HG02642 (cell line): ENCODE results near the gene DOK5.

Source experiments
- ATAC-seq: cut with Tn5 transposase; IDR thresholded peaks from one replicate; pipeline ENCODE4 v1.9.1; 2021; ENCODE audit warnings: mild to moderate bottlenecking; ENCODE audit not compliant: unreplicated experiment, poor library complexity

DOK5 gene

DNA sequence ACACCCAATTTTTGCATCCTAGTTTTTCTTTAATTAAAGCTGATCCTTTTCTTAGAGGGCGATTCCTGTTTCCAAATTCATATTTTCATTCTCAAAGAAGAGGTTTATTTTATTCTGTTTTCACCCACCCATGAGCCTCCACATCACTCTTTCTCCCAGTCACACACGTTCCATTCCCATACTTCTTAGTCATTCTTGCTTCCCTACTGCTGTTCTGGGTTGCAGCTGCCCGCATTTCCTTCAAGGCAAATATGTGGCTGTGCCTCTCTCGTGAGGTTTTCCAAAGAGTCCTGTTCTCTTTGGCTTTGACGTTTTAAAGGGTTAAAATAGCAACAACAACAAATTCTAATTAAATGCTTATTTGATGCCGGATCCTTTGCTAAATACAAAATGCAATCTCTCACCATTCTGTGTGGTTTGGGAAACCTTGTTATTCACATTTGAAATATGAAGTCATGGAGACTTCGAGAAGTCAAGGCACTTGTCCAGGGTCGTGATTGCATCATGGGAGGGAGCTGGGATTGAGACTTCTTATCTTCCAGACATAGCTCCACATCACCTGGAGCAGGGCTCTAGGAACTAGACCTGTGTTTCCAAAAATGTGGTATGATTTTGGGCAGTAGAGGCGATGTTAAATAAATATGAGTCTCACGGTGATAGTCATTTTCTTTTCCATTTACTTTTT lies 126.6 kb downstream of the DOK5 start:
- ATAC-seq = no peak

DNA sequence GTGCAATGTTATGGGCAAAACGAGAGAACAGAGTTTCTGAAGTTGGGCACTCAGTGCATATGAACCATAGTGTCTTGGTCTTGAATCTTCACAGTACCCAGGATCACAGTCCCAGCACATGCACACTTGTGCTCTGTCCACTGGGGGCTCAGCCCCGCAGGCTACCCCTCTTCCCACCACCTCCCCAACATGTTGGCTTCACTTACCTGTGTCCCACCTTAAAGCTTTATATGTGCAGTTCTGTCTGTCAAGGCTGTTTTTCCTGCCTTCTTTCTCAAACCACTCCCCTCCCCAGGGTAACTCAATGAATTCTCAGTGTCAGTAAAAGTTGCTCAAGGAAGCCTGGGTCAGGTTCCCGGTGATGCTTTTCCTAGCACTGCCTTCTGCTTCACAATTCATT lies 129.9 kb downstream of the DOK5 start:
- ATAC-seq = no peak

DNA sequence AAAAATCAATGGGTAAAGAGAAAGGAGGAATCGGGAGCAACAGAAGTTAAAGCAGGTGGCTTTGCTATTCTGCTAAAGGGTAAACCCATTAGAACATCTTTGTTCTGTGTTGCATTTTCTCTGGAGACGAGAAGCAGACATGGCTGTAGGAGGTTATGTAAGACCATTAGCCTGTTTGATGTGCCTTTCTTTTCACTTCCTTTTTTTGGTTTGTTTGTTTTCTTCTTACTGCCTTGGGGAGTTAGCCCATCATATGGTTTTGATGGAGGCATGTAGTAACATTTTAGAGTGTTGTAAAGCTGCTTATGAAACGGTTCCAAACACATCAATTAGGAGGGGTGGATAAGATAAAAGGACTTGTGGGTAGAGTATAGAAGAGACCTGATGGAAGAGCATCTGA lies 131.0 kb downstream of the DOK5 start:
- ATAC-seq = peak; percentile 53

DNA sequence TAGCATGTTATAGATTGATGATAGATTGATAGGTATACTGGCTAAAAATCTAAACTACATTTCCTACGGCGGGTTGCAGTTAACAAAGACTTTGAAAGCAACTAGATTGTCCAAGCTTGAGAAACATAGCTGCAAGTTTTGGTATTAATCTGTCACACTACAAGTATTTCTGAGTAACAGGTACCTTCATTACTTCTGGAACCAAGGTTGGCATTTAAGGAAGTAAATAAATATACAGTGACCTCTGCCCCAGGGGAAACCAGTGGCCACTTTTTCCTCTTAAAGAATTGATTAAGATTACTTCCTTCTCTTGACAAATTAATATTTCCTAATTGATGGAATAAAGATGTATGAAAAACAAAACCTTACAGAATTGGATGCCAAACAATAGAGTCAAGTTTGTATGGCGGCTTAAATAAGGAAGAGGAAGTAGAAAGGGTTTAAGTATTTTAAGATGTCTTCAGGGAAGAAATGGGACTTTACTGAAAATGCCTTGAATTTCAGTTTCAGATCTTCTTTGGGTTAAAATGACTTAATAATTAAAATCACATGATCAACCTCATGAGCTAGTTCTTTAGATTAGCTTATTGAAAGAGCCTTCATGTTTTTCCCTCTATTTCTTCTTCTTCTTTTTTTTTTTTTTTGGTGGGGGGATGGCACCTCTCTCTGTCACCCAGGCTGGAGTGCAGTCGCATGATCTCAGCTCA lies 132.8 kb downstream of the DOK5 start:
- ATAC-seq = no peak

DNA sequence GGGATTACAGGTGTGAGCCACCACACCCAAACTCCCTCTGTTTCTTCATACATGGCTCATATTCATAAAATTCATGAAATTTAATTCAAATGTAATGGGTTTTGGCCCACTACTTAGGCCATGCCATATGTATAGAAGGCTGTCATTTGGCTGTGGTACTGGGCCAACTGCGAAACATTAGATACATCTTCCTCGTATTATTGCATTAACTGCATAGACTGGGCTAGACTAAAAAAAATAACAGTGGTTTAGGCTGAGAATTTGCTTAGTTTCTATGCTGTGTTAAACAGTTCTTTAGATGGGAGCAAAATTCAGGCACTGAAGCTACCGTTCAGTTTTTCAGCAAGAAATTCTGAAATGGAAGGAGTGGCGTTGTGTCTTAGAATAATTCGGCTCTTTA lies 133.6 kb downstream of the DOK5 start:
- ATAC-seq = no peak

DNA sequence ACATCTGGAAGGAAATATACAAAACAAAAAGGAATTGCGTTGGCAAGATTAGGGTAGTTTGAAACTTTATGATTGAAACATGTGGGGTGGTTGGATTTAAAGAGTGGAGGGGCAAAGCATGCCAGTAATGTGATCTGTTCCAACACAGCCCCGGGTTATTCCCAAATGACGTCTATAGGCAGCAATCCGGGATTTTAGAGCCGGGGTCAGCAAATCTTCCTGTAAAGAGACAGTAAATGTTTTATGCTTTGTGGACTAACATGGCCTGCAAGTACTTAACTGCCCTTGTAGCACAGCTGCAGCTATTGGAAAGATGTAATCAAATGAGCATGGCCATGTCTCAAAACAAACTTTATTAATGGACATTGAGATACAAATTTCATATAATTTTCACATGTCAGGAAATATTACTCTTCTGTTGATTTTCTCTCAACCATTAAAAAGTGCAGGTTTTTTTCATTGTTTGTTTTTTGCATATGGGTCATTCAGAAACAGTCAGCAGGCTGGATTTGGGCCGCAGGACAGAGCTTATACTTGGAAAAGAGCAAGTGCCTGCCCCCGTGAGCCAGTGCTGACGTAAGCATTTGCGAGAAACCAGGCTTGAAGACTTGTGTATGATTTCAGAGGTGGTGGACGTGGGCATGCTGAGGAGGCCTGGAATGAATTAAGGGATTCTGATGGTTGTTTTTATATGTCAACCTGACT lies 136.5 kb downstream of the DOK5 start:
- ATAC-seq = no peak

DNA sequence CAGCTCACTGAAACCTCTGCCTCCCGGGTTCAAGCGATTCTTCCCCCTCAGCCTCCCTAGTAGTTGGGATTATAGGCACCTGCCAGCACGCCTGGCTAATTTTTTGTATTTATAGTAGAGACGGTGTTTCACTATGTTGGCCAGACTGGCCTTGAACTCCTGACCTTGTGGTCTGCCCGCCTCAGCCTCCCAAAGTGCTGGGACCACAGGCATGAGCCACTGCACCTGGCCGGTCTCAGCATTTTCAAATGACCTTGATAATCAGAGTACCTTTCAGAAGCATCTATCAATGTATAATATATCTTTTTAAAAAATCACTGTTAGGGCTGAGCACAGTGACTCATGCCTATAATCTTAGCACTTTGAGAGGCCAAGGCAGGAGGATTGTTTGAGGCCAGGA lies 143.0 kb downstream of the DOK5 start:
- ATAC-seq = no peak

DNA sequence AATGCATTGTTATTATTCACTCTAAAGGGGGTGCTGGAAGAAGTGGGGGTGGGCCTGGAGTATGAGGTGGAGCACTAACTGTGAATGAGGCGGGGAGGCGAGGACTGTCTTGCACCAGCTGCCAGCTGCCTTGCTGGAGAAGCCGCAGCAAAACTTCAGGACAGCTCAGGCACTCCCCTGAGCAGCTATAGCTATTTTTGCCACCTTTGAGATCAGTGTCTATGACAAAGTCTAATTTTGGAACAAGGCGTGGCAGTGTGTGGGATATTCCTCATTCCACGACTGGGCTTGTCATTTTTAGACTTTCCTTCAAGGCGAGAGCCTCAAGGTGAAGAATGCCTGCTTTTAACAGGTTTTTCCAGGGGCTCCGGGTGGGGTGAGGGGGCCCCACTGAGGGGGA lies 143.8 kb downstream of the DOK5 start:
- ATAC-seq = no peak

DNA sequence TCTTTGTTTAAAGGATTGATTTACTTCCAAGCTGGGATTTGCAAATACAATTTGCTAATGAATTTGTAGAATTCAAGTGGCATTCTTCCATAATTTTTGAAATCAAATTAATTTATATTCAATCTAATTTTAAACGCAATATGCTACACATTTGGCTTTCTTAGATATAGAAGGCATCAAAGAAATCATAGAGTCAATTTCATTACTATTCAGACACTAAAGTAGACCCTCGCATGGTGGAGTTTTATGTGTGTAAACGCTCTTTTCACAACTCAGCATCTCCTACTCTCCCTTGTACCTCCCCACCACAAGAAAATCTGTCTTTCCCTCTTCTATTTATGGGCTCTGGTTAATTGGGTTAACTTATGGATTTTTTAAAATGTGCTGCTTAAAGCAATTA lies 144.3 kb downstream of the DOK5 start:
- no peak for ATAC-seq

DNA sequence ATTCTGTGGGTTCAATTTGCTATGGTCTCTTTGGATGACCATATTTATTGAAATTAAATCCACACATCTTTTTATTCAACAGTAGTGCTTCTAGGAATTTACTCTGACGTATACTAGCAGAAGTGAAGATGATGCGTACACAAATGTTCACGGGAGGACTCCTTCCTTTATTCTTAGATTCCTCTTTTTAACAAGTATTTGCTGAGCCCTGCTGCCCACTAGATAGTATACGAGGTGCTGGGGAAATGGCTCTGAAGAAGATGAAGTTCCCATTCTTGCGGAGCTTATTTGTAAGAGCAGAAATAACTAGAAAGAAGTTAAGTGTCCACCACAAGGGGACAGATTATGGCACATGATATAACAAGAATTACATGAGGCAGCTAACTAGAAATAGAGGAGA lies 145.2 kb downstream of the DOK5 start:
- ATAC-seq = no peak

DNA sequence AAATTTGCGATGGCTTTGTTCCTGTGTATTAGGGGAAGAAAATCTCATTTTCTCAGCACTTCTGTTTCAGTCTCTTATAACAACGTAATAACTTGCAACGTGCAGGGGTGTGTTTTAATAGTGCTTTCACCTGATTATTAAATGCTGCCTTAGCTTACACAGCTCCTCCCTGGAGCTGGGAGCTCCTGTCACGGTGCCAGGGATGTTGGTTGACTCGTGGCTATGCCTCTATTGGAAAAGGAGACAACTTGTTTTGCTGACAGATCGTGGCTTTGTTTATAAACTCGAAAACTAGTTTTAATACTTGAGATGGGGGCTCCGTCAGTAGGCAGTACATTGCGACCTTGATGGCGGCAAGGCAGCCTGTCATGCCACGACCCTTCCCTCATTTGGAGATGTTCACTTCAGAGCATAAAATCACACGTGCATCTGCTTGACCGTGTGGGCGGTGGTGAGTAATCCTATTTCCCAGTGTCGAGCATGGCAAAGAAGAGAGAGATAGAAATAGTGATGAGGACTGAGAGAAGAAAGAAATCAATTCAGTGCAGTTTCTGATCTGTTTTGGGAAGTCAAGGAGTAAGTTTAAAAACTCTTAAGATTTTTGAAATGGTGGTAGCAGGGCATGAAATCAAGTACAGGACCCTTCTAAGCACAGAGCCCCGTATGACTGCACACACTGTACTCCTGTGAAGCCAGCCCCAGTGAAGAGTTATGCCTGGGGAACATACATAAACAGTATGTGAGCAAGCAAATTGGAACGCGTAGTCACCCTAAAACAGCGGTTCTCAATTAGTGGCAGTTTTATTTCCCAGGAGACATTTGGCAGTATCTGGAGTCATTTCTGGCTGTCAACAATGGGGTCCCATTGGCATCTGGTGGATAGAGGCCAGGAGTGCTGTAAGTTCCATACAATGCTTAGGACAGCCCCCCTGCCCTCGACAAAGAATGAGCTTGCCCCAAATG lies 147.2 kb downstream of the DOK5 start:
- no peak for ATAC-seq

DNA sequence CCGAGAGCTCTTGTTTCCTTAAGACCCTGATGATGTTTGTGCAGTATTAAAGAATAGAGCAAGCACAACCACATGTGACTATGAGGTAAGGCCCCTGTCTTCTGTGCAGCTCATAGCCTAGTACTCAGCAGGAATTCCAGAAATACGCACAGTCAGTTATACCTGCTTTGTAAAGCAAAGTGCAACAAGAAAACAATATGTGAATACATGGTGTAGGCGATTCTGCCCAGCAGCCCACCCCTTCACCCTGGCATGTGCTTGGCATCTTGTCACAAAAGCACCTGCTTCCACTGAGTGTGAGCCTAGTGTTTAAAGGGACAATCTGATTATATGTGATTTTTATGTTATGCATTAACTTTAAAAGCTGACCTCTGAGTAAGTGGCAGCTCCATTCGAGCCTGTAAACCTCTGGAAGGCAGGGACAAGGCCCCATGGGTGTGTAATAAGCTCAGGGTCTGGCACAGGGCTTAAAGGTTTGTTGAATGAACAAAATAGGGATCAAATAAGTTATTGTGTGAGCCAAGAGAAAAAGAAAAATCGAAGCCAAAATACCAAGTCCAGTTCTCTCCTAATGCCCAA lies 148.7 kb downstream of the DOK5 start:
- ATAC-seq = no peak

DNA sequence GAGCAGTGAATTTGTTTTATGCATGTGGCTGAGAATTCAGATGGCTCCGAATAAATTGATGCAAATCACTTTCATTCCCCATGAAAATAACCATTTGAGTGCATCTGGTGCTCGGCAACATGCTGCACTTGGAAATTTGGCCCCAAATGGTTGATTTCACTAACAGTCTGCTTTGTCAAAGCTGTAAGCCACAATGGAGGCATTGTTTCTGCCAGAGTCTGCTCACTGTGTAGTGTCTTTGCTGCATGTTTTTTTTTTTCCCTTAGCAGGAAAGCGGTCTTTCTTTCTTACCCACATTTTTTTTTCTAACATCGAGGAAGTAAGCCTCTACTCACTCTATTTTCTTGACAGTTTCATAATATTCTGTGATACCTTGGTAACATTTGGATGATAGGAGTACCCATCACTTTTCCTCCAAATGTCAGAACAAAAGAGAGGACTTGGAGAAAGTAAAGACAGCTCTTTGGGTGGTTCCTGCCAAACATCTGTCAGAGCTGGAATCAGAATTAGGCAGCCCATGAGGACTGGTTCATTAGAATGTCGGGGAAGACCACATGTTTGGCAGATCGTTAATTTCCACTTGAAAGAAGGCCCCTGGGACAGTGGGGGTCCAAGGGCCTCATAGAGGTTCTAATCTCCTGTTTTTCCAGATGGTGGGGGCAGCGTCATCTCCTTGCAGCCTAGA lies 149.5 kb downstream of the DOK5 start:
- no peak for ATAC-seq

DNA sequence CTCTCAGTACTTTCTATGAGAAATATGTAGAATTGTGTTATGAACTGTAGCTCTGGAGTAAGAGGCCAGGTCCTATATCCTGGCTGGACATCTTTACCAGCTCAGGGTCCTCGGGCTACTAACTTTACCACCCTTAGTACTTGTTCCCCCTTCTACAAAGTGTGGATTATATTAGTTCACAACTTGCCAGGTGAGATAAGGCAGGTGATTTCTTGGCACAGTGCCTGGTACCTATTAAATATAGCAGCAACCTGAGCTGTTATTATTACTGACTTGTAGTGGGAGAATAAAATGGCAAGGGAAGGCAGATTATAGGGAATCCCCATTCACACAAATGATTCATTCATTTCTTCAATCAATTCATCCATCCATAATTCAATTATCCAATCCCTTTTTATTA lies 150.1 kb downstream of the DOK5 start:
- no peak for ATAC-seq

DNA sequence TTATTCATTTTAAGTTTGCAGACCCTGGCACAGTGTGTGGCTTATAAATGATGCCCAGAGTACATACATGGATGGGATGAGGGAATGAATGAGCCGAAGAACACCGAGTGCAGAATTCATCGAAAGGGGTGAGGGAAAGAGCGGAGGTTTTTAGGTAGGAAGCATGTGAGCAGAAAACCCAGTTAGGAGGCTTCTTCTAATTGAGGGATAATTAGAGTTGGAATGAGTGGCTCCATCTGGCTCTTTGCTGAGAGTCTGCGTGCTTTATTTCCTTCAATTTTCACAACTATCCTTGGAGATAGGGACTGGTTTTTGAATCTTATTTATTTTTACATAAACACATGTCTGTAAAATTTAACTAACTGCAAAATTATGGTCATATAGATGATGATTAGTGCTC lies 150.7 kb downstream of the DOK5 start:
- ATAC-seq = no peak

DNA sequence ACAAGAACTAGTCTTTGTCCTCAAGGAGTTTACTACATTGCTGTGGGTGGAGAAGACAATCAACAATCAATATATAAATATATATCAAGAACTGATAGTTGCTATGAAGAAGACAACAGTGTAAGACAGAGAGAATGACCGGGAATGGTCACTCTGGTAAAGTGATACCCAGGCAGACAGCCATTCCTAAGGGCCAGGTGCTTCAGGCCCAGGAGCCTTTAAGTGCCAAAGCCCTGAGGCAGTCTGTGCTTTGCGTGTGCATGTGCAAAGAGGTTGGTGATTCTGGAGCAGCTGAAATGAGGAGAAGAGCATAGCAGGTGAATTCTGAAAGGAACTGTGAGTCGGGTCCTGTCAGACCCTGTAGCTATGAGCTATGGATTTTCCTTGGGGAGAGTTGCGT lies 154.2 kb downstream of the DOK5 start:
- ATAC-seq = no peak

DNA sequence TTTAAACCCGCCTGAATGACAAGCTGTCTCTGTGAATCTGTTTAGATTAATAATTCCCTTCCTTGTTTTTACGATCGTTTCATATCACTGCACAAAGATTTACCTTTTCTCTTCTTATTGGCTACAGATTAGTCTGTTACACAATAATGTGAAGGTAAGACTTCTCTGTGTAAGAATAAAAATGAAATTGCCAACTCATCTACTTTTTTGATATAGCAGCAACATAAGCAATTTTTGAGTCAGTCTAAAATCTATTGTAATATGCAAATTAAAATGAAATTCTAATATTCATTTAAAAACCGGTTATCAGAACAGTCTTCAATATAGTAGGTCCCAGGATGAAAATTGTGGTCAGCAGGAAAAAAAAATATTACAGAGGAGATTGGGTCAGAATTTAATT lies 155.2 kb downstream of the DOK5 start:
- no peak for ATAC-seq

DNA sequence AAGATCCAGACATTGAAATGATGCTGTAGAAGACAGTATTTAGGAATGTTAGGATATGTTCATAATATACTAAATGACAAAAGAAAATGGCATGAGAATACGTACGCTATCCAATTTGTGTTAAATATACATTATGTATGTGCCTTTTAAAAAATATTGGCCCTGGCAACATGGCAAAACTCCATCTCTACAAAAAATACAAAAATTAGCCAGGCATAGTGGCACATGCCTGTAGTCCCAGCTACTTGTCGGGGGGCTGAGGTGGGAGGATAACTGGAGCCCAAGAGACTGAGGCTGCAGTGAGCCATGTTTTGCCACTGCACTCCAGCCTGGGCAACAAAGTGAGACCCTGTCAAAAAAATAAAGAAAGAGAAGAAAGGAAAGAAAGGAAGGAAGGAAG lies 155.7 kb downstream of the DOK5 start:
- ATAC-seq = no peak
